K562 (cell line): ENCODE data around the gene ZKSCAN8. TPM values are rescaled to one million over a fixed set of nuclear protein-coding genes. Genes with fewer than 3 reads are reported as not detected.

ENCODE experiments used
- ATAC-seq: fragments of 200-7000 bp; cut with Tn5 transposase; 3 replicates; pipeline ENCODE4 v1.9.1; 2020; ENCODE audit warnings: moderate library complexity
- BruUV-seq: library from RNA; stranded (reverse); fragments of 400-500 nt; replicated peaks from 2 replicates; lab custom pipeline; 2021; lab: Mats Ljungman, UMichigan
- CTCF ChIA-PET: fragments of 300-600 bp; formaldehyde crosslinking; extraction: SDS; loops from one replicate; lab custom pipeline; 2021; ENCODE audit warnings: low intra/inter-chr PET ratio; lab: Yijun Ruan, JAX
- POLR2A ChIA-PET: fragments of 300-600, 350-650 bp; sonication (Branson Sonifier 250); formaldehyde crosslinking; extraction: SDS; loops from one replicate; lab custom pipeline; 2021; ENCODE audit warnings: antibody characterized with exemption, inconsistent platforms; lab: Yijun Ruan, JAX
- DNase-seq, 4 experiments: peaks; one replicate each; pipeline versions ENCODE4 v3.0.0 to v3.0.0-alpha.2; 2011 to 2018; ENCODE audit warnings: low spot score in 3 of 4, mixed read lengths in 3 of 4; ENCODE audit errors: extremely low read depth in 1 of 4
- FAIRE-seq: peaks from 2 replicates; lab custom pipeline; 2011; peaks lifted over from hg19 to GRCh38; lab: Jason Lieb, UNC
- H2AFZ ChIP-seq: 2 replicates; pipeline ENCODE4 v1.6.0; 2011; ENCODE audit warnings: low read depth, low read length, control low read depth, inconsistent platforms
- H3K27ac ChIP-seq: fragments of 200-600 bp; 3 replicates; pipeline ENCODE4 v1.8.0; 2011; ENCODE audit warnings: low read depth, mild to moderate bottlenecking, control low read depth, inconsistent platforms, low read length, moderate library complexity, mixed read lengths; ENCODE audit errors: extremely low read depth
- H3K27me3 ChIP-seq, 2 experiments: fragments of 300-600 bp in 1 of 2; 2 replicates in 1 of 2; 3 replicates in 1 of 2; pipeline versions ENCODE4 v1.6.0 to v1.8.0; 2011; ENCODE audit warnings: inconsistent platforms in 2 of 2, low read length in 2 of 2, mild to moderate bottlenecking in 1 of 2, mixed read lengths in 1 of 2, moderate library complexity in 1 of 2; ENCODE audit not compliant: control insufficient read depth in 2 of 2, insufficient read depth in 2 of 2
- H3K36me3 ChIP-seq: fragments of 300-600 bp; 3 replicates; pipeline ENCODE4 v1.8.0; 2011; ENCODE audit warnings: mild to moderate bottlenecking, low read length, inconsistent platforms; ENCODE audit not compliant: control insufficient read depth, insufficient read depth
- H3K4me1 ChIP-seq, 2 experiments: fragments of 200-600 bp in 1 of 2; replicated peaks in 1 of 2; 2 replicates in 1 of 2; 3 replicates in 1 of 2; pipeline versions ENCODE4 v1.5.1 to v1.8.0; 2011; ENCODE audit warnings: inconsistent platforms in 2 of 2, low read length in 2 of 2, mild to moderate bottlenecking in 1 of 2, mixed read lengths in 1 of 2, moderate library complexity in 1 of 2; ENCODE audit not compliant: control insufficient read depth in 2 of 2, insufficient read depth in 2 of 2
- H3K4me2 ChIP-seq: 2 replicates; pipeline ENCODE4 v1.6.1; 2011; ENCODE audit warnings: low read length, control low read depth, inconsistent platforms, mixed read lengths; ENCODE audit not compliant: insufficient read depth
- H3K4me3 ChIP-seq: fragments of 200-600 bp; sonication (generic), shearing (Covaris generic); 2 replicates; pipeline ENCODE4 v1.5.1; 2016; ENCODE audit warnings: control low read depth, inconsistent platforms
- H3K79me2 ChIP-seq: fragments of 200-600 bp; 3 replicates; pipeline ENCODE4 v1.8.0; 2011; ENCODE audit warnings: low read length, inconsistent platforms; ENCODE audit not compliant: control insufficient read depth, insufficient read depth
- H3K9ac ChIP-seq, 2 experiments: 2 replicates each; pipeline versions ENCODE4 v1.6.0 to v1.6.1; 2011; ENCODE audit warnings: low read depth in 2 of 2, low read length in 2 of 2, control low read depth in 1 of 2, inconsistent platforms in 1 of 2, mild to moderate bottlenecking in 1 of 2, mixed read lengths in 1 of 2; ENCODE audit not compliant: insufficient read depth in 1 of 2
- H3K9me1 ChIP-seq: one replicate; pipeline ENCODE4 v1.6.0; 2011; ENCODE audit warnings: inconsistent platforms, mild to moderate bottlenecking, low read length, moderate library complexity; ENCODE audit not compliant: control insufficient read depth, insufficient read depth
- H3K9me3 ChIP-seq: replicated peaks from 2 replicates; pipeline ENCODE4 v1.5.1; 2011; ENCODE audit warnings: low read depth, low read length, inconsistent platforms; ENCODE audit not compliant: control insufficient read depth, insufficient read depth
- H4K20me1 ChIP-seq: replicated peaks from 2 replicates; pipeline ENCODE4 v1.6.1; 2011; ENCODE audit warnings: low read length, inconsistent platforms, mixed read lengths; ENCODE audit not compliant: control insufficient read depth, insufficient read depth
- ATF7 ChIP-seq: fragments of 450-650 bp; IDR thresholded peaks from 2 replicates; pipeline ENCODE4 v1.7.1; 2014; ENCODE audit warnings: mild to moderate bottlenecking, moderate library complexity
- CBX1 ChIP-seq: sonication (generic); IDR thresholded peaks from 2 replicates; pipeline ENCODE4 v1.6.1; 2016; ENCODE audit warnings: antibody characterized with exemption, low read depth, mild to moderate bottlenecking
- FOXP4 ChIP-seq: sonication (generic); formaldehyde crosslinking; IDR thresholded peaks from 2 replicates; pipeline ENCODE4 v1.8.0; 2022; ENCODE audit warnings: mild to moderate bottlenecking, missing genetic modification reagents, borderline replicate concordance
- GATAD2B ChIP-seq: fragments of 450-650 bp; IDR thresholded peaks from 2 replicates; pipeline ENCODE4 v1.6.1; 2017; ENCODE audit warnings: mild to moderate bottlenecking, borderline replicate concordance
- HDAC6 ChIP-seq: IDR thresholded peaks from 2 replicates; pipeline ENCODE4 v1.6.1; 2012; ENCODE audit warnings: low read depth, mild to moderate bottlenecking, control low read depth, inconsistent platforms, low read length, moderate library complexity
- KDM1A ChIP-seq, 2 experiments: fragments of 450-650 bp; IDR thresholded peaks; 2 replicates each; pipeline ENCODE4 v1.6.1; 2016; ENCODE audit warnings: mild to moderate bottlenecking in 2 of 2
- MAFG ChIP-seq: fragments of 450-650 bp; conservative IDR thresholded peaks from 2 replicates; pipeline ENCODE4 v1.6.1; 2016; ENCODE audit warnings: missing genetic modification characterization, missing compliant biosample characterization
- MTA1 ChIP-seq: fragments of 450-650 bp; IDR thresholded peaks from 2 replicates; pipeline ENCODE4 v1.6.1; 2017; ENCODE audit warnings: borderline replicate concordance
- NFRKB ChIP-seq: fragments of 450-650 bp; IDR thresholded peaks from 2 replicates; pipeline ENCODE4 v1.6.1; 2016; ENCODE audit warnings: low read depth
- RBM25 ChIP-seq: fragments of 200-400 bp; formaldehyde crosslinking; IDR thresholded peaks from 2 replicates; pipeline ENCODE4 v1.6.1; 2018; ENCODE audit warnings: low read length, low read depth, moderate library complexity; ENCODE audit not compliant: severe bottlenecking
- TEAD4 ChIP-seq, 2 experiments: sonication (generic) in 1 of 2; formaldehyde crosslinking in 1 of 2; IDR thresholded peaks; 2 replicates each; pipeline versions ENCODE4 v1.6.1 to v1.8.0; 2012 to 2022; ENCODE audit warnings: borderline replicate concordance in 1 of 2, inconsistent platforms in 1 of 2, low read length in 1 of 2, mild to moderate bottlenecking in 1 of 2, missing genetic modification reagents in 1 of 2
- TRIM24 ChIP-seq, 2 experiments: fragments of 450-650 bp; IDR thresholded peaks; 2 replicates each; pipeline ENCODE4 v1.6.1; 2016
- TRIM28 ChIP-seq: fragments of 450-650 bp; IDR thresholded peaks from 2 replicates; pipeline ENCODE4 v1.6.1; 2017
- XRCC3 ChIP-seq: fragments of 450-650 bp; IDR thresholded peaks from 2 replicates; pipeline ENCODE4 v1.6.1; 2017; ENCODE audit warnings: mild to moderate bottlenecking, moderate library complexity
- ZEB2 ChIP-seq: fragments of 450-650 bp; IDR thresholded peaks from 2 replicates; pipeline ENCODE4 v1.6.1; 2016
- ZNF280A ChIP-seq: fragments of 450-650 bp; IDR thresholded peaks from 2 replicates; pipeline ENCODE4 v1.6.1; 2018; ENCODE audit warnings: mild to moderate bottlenecking, low read depth; ENCODE audit not compliant: partially characterized antibody
- ZNF280B ChIP-seq: fragments of 250-450 bp; sonication (Bioruptor Pico); IDR thresholded peaks from 2 replicates; pipeline ENCODE4 v1.5.1; 2021; ENCODE audit warnings: mild to moderate bottlenecking
- ZNF316 ChIP-seq: fragments of 450-650 bp; IDR thresholded peaks from 2 replicates; pipeline ENCODE4 v1.6.1; 2016
- WGBS: fragments of 100-300 bp; shearing (Covaris generic); methylation state at CpG from one replicate; pipeline ENCODE4 v1.1.6; 2016; ENCODE audit warnings: low coverage, mixed read lengths; ENCODE audit not compliant: insufficient coverage; ENCODE audit errors: missing lambda C conversion rate; 5-methylcytosine and 5-hydroxymethylcytosine counted together
- in situ Hi-C: fragments of 300-500 bp; cut with MboI; formaldehyde crosslinking; loops from 4 replicates; pipeline ENCODE4 v1.15.0; 2018; ENCODE audit warnings: inconsistent platforms, mixed read lengths
- intact Hi-C: fragments of 100-400 bp; cut with micrococcal nuclease; formaldehyde crosslinking; loops from 2 replicates; pipeline ENCODE4 v1.14.2; 2022
- polyA plus RNA-seq, 8 experiments: library from polyadenylated mRNA; depleted of rRNA in 4 of 8; stranded (reverse) in 5 of 8; unstranded in 3 of 8; fragments of >200 nt; fragmentation: Nextera tagmentation in 2 of 8; fragmentation: Illumina TruSeq in 1 of 8; extraction: Ambion mirVana in 2 of 8; extraction: Trizol in 1 of 8; gene quantifications; 2 replicates each; pipeline versions ENCODE4 v1.2.1 to v1.2.3, GENCODE V29; 2011 to 2014; ENCODE audit warnings: inconsistent platforms in 1 of 8, missing spikeins in 1 of 8
- total RNA-seq, 7 experiments: library from RNA; depleted of rRNA in 6 of 7; stranded (reverse); fragments of >200 nt in 6 of 7; fragmentation: Illumina TruSeq in 2 of 7; extraction: Trizol in 2 of 7; gene quantifications; 2 replicates each; pipeline versions ENCODE4 v1.2.1 to v1.2.3, GENCODE V29; 2011 to 2021; ENCODE audit warnings: low replicate concordance in 1 of 7

The ZKSCAN8 gene
- total and polyA plus RNA-seq, 9 of the 15 experiments (the other 6 are each of a cell fraction or from before 2014, with no cell fraction given), result 3.3 to 37.7 (median 21.7) TPM

- peaks cover 27% of the 10 kb centered on the region for H3K9me3 ChIP-seq
- intact Hi-C loops, result no loop called here
- POLR2A ChIA-PET, result interaction anchor here (1.3 kb wide), 1 partner anchor 9 kb away, joined by 4 read pairs; no protein-coding TSS in a partner anchor
- TF ChIP-seq KDM1A (IDR thresholded peaks at IDR 0.05) (peak in 1 of 2 experiments; percentile 8; a peak in 1 of 4 replicates), ATF7 (0 out of 2 replicates have a peak, but pooled peaks have one; percentile 32), XRCC3 (peak; percentile 93), ZNF316 (peak; percentile 59), MTA1 (0 out of 2 replicates have a peak, but pooled peaks have one; percentile 30), ZNF280A (peak; percentile 98), ZNF280B (peak; percentile 97), FOXP4 (no peak), TEAD4 (IDR thresholded peaks at IDR 0.05; ENCODE audit: low read length) (peak; percentile 44; the same call in 1 of the 2 replicates), TEAD4 (CRISPR knock-in tag; IDR thresholded peaks at IDR 0.05; ENCODE audit: borderline replicate concordance) (no peak), TRIM28 (peak; percentile 99), HDAC6 (peak; percentile 18; the same call in 1 of the 2 replicates), MAFG (0 out of 2 replicates have a peak, but pooled peaks have one; percentile 9), NFRKB (peak; percentile 85; the same call in 1 of the 2 replicates), TRIM24 (IDR thresholded peaks at IDR 0.05) (peak in 1 of 2 experiments; percentile 74; a peak in 2 of 4 replicates), GATAD2B (no peak), RBM25 (peak; percentile 89), CBX1 (0 out of 2 replicates have a peak, but pooled peaks have one; percentile 59), ZEB2 (peak; percentile 71; the same call in 1 of the 2 replicates)
Observed at GRCh38 chr6:28188111-28188979, 46.7 kb downstream of the ZKSCAN8 start.

More at GRCh38 chr6:28188111-28188979, 46.7 kb downstream of the ZKSCAN8 start:
- Histone ChIP-seq H3K9ac (no peak overlapping the region), H3K9me1 (no peaks in the 10 kb centered on the region), H3K4me3 (no peak overlapping the region), H3K36me3 (no peaks in the 10 kb centered on the region), H3K27ac (no peak overlapping the region), H2AFZ (no peak overlapping the region), H3K79me2 (no peaks in the 10 kb centered on the region), H3K27me3 (no peaks in the 10 kb centered on the region), H4K20me1 (no peaks in the 10 kb centered on the region), H3K4me2 (no peak overlapping the region), H3K4me1 (no peaks in the 10 kb centered on the region)
- CTCF ChIA-PET, result no interaction called here
- DNase-seq (no peak), ATAC-seq (no peak), FAIRE-seq (no peak)
- in situ Hi-C loops, result no loop called here
- no TSS peak for BruUV-seq
- WGBS, result 23% methylated on average over 6 of the region's 6 CpGs
